Gastrocnemius medialis (tissue), 4 donors: ENCODE data around the gene GLYATL1.

Experiments used
- POLR2A ChIP-seq, 2 donors: fragments of 450-650 bp; IDR thresholded peaks; one replicate each; pipeline ENCODE4 v1.6.1; 2017; ENCODE audit warnings: antibody characterized with exemption in 2 of 2, mild to moderate bottlenecking in 2 of 2, moderate library complexity in 2 of 2
- TF ChIP-seq, protein P1 (sequence below), 5 experiments: fragments of 450-650 bp in 3 of 5; fragments of 200-600 bp in 2 of 5; sonication (generic) in 2 of 5; IDR thresholded peaks in 4 of 5; conservative IDR thresholded peaks in 1 of 5; 1 replicate in 4 of 5; 2 replicates in 1 of 5; pipeline ENCODE4 v1.5.1; 2016 to 2019; ENCODE audit warnings: antibody characterized with exemption in 5 of 5, mild to moderate bottlenecking in 3 of 5, moderate library complexity in 3 of 5

DNA sequence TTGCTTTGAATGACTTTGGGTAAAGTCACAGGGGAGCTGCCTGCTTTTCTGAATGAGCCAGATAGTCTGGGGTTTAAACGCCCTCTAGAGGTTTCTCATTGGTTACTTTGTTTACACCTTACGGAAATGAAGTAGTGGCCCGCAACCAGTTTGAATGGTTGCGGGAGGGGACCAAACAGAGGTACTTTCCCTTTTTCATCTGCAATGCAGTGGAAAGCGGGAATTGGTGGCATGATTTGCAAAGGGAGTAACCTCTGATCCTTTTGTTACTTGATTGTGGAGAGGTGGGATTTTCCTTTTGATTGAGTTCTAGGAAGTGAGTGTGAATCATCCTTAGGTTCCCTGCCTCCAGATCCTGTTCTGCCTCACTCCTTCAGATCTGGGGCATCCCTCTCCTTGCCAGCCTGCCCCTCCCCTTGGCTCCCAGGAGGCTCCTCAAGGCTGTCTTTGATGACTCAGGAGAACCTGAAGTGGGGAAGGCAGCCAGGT lies 15.9 kb upstream of the GLYATL1 start:
- TF ChIP-seq, protein P1, sequence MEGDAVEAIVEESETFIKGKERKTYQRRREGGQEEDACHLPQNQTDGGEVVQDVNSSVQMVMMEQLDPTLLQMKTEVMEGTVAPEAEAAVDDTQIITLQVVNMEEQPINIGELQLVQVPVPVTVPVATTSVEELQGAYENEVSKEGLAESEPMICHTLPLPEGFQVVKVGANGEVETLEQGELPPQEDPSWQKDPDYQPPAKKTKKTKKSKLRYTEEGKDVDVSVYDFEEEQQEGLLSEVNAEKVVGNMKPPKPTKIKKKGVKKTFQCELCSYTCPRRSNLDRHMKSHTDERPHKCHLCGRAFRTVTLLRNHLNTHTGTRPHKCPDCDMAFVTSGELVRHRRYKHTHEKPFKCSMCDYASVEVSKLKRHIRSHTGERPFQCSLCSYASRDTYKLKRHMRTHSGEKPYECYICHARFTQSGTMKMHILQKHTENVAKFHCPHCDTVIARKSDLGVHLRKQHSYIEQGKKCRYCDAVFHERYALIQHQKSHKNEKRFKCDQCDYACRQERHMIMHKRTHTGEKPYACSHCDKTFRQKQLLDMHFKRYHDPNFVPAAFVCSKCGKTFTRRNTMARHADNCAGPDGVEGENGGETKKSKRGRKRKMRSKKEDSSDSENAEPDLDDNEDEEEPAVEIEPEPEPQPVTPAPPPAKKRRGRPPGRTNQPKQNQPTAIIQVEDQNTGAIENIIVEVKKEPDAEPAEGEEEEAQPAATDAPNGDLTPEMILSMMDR (IDR thresholded peaks at IDR 0.05 in 4 of 5, conservative IDR thresholded peaks at IDR 0.05 in 1 of 5): no peak
- no peak for TF ChIP-seq POLR2A (IDR thresholded peaks at IDR 0.05)
